ENCODE data around the gene SPRY2.

DNA sequence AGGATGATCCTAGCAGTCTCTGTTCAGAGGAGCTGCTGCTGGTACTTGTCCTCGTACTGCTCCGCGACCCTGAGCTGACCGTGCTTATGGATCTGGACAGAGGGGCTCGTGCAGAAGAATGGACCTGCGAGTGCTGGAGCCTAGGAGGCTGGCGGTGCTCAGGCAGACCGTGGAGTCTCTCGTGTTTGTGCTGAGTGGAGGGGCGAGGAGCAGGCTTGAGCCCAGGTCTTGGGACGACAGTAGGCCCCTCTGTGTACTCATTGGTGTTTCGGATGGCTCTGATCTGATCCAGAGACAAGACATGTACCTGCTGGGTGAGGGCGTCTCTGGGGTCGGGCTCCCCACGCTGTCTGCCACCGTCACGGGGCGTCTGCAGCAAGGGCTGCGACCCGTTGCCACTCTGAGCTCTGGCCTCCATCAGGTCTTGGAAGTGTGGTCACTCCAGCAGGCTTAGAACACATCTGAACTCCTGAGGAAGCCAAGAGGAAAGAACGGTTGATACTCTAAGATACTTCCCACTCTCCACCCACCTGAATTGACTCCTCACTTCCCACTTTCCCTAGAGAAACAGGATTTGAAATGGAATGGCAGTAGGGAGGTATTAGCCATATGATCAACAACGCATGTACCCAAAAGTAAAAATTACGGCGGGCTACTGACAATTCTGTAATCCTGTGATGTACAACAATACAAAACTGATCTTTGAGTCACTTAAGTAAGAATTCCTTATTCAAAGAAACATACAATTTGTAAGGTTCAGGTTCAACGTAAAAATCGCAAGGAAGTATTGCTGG lies 3.4 kb downstream of the SPRY2 start:
- no peak for TF ChIP-seq EZH2phosphoT487 (IDR thresholded peaks at IDR 0.05; ENCODE audit: borderline replicate concordance)
- TF ChIP-seq, protein P1, sequence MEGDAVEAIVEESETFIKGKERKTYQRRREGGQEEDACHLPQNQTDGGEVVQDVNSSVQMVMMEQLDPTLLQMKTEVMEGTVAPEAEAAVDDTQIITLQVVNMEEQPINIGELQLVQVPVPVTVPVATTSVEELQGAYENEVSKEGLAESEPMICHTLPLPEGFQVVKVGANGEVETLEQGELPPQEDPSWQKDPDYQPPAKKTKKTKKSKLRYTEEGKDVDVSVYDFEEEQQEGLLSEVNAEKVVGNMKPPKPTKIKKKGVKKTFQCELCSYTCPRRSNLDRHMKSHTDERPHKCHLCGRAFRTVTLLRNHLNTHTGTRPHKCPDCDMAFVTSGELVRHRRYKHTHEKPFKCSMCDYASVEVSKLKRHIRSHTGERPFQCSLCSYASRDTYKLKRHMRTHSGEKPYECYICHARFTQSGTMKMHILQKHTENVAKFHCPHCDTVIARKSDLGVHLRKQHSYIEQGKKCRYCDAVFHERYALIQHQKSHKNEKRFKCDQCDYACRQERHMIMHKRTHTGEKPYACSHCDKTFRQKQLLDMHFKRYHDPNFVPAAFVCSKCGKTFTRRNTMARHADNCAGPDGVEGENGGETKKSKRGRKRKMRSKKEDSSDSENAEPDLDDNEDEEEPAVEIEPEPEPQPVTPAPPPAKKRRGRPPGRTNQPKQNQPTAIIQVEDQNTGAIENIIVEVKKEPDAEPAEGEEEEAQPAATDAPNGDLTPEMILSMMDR (conservative IDR thresholded peaks at IDR 0.05; ENCODE audit: low read length), result no peak

All from Loucy (cell line).